ENCODE results near the gene ABAT.
"Not testable (repeated sequence)": the region's sequence is repeated elsewhere in the genome, so short reads cannot be mapped to it uniquely, and the experiment has no call there.

Gene ABAT

DNA sequence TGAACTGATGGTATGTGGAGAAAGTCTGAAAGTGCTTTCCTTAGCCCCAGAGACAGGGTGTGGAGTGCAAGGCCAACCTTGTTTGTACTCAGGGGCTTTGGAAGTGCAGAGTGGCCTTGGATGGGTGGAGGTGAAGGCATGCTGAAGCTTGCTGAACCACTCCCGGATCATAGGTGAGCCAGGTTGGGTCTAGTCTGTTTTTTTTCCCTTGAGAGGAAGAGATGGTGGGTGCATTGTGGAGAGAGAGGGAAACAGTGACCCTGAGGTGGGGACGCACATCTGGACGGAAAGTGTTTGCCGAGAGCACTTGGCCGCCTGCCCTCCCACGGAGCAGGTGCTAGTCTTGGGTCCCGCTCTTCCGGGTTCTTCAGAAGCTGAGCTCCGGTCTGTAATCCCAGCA, 12.5 kb downstream of the ABAT start:
- Histone ChIP-seq H3K27ac (ENCODE audit: low read depth, low read length) (no peak overlapping the region), H3K9ac (ENCODE audit: low read length) (no peak overlapping the region), H3K36me3 (ENCODE audit: insufficient read depth, low read length) (no peaks in the 10 kb centered on the region), H3K4me3 (ENCODE audit: low read depth in 1 of 2, low read length in 2 of 2) (no peak overlapping the region), H3K4me1 (ENCODE audit: insufficient read depth, low read length) (no peaks in the 10 kb centered on the region), H3K27me3 (ENCODE audit: control insufficient read depth in 1 of 2, insufficient read depth in 2 of 2, low read length in 2 of 2) (no peaks in the 10 kb centered on the region), H3K9me3 (ENCODE audit: low read length) (no peaks in the 10 kb centered on the region)

DNA sequence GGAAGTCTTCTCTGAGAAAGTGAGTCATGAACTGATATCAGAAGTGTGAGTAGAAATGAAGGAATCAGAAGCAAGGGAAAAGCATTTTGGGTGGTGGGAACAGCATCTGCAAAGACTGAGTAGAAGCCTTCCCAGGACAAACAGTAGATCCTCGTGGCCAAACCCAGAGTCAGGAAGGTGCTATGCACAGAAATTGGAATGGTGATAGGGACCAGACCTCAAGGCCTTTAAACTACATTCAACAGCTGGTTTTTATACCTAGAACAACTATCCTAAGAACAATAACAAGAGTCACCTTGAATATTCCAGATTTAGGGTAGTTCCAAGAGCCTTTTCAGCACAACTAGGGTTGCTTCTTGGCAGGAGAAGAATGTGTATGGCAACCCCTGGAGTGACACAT, 15.3 kb downstream of the ABAT start:
- Histone ChIP-seq H3K4me3 (ENCODE audit: low read depth in 1 of 2, low read length in 2 of 2) (no peak overlapping the region), H3K4me1 (ENCODE audit: insufficient read depth, low read length) (no peaks in the 10 kb centered on the region), H3K9ac (ENCODE audit: low read length) (no peak overlapping the region), H3K36me3 (ENCODE audit: insufficient read depth, low read length) (no peaks in the 10 kb centered on the region), H3K27me3 (ENCODE audit: control insufficient read depth in 1 of 2, insufficient read depth in 2 of 2, low read length in 2 of 2) (no peaks in the 10 kb centered on the region), H3K9me3 (ENCODE audit: low read length) (no peaks in the 10 kb centered on the region), H3K27ac (ENCODE audit: low read depth, low read length) (no peak overlapping the region)

DNA sequence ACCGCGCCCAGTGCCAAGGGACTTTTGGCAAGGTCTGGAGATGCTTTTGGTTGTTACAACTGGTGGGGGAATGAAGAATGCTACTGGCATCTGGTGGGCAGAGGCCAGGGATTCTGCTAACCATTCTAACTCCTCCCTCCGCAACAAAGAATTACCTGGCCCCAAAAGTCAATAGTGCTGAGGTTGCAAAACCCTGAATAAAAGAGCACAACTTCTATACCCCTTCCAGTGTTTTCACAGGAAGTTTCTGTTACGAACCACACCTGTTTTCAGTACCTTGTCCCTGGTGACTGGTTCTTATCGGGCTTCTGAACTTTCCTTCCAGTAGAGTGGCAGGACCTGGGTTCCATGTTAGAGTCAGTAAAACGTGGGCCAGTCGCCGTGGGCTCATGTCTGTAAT, 17.3 kb downstream of the ABAT start:
- no peaks in the 10 kb centered on the region for H3K27me3 ChIP-seq (ENCODE audit: control insufficient read depth in 1 of 2, insufficient read depth in 2 of 2, low read length in 2 of 2)
- H3K9me3 ChIP-seq (ENCODE audit: low read length), result no peaks in the 10 kb centered on the region
- no peaks in the 10 kb centered on the region for H3K36me3 ChIP-seq (ENCODE audit: insufficient read depth, low read length)
- no peak overlapping the region for H3K9ac ChIP-seq (ENCODE audit: low read length)
- H3K4me3 ChIP-seq (ENCODE audit: low read depth in 1 of 2, low read length in 2 of 2), result no peak overlapping the region
- no peak overlapping the region for H3K27ac ChIP-seq (ENCODE audit: low read depth, low read length)
- H3K4me1 ChIP-seq (ENCODE audit: insufficient read depth, low read length), result no peaks in the 10 kb centered on the region

DNA sequence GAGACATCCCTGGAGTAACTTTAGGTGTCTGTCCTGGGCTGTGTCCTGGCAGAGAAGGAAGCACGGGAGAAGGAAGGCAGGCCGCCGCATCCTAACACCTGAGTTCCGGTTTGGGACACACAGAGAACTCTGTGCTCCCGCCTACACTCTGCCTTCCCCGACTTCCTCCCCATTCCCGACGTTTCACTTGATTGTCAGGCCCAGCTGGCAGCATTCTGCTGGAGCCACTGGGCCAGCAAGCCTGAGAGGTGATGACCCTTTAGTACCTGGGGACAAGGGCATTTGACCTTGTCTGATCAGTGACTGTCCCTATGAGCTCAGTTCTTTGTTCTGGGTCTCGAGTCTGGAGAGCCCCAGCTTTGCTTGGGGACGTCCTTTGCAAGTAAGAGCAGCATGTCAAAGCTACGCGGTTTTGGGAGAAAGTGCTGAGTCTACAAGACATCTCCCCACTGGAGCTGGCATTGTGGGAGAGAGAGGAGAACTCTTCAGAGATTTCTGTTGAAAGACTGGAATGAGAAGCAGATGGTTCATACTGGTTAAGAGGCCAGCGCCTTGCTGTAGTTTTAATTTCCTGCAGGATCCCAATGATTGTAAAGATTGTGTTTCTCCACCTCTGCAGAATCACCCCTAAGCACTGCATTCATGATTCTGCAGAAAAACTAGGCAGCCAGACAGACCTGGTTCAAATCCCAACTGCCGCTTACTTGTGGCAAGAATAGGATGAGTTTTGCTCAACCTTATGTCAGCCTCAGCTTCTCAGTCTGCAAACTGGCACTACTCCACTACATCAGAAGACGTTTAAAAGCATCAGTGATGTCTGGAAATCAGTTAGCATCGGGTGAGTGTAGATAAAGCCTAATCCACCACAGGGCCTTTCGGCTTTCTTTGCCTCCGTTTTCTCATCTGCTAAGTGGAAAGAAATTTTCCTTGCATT, 20.6 kb downstream of the ABAT start:
- Histone ChIP-seq H3K9ac (ENCODE audit: low read length) (no peak overlapping the region), H3K27me3 (ENCODE audit: control insufficient read depth in 1 of 2, insufficient read depth in 2 of 2, low read length in 2 of 2) (no peaks in the 10 kb centered on the region), H3K36me3 (ENCODE audit: insufficient read depth, low read length) (no peaks in the 10 kb centered on the region), H3K4me3 (ENCODE audit: low read depth in 1 of 2, low read length in 2 of 2) (no peak overlapping the region), H3K9me3 (ENCODE audit: low read length) (no peaks in the 10 kb centered on the region), H3K4me1 (ENCODE audit: insufficient read depth, low read length) (no peaks in the 10 kb centered on the region), H3K27ac (ENCODE audit: low read depth, low read length) (no peak overlapping the region)

DNA sequence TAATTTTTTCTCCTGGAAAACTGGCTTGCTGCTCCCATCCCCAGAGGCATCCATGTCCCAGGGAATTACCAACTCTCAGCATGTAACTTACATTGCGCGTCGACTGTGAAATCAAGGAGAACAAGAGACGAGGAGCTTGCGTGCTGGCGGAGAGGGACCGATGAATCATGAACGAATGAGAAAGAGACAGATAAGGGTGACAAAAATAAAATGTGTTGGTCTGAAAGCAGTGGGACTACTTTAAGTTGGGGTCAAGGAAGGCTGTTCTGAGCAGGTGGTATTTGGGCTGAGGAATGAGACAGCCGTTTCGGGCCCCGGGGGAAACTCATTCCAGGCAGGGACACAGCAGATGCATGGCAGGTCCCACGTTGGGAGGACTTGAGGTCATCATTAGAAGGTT, 22.5 kb downstream of the ABAT start:
- Histone ChIP-seq H3K9me3 (ENCODE audit: low read length) (no peaks in the 10 kb centered on the region), H3K36me3 (ENCODE audit: insufficient read depth, low read length) (no peaks in the 10 kb centered on the region), H3K9ac (ENCODE audit: low read length) (no peak overlapping the region), H3K27ac (ENCODE audit: low read depth, low read length) (no peak overlapping the region), H3K4me1 (ENCODE audit: insufficient read depth, low read length) (no peaks in the 10 kb centered on the region), H3K27me3 (ENCODE audit: control insufficient read depth in 1 of 2, insufficient read depth in 2 of 2, low read length in 2 of 2) (no peaks in the 10 kb centered on the region), H3K4me3 (ENCODE audit: low read depth in 1 of 2, low read length in 2 of 2) (no peak overlapping the region)

DNA sequence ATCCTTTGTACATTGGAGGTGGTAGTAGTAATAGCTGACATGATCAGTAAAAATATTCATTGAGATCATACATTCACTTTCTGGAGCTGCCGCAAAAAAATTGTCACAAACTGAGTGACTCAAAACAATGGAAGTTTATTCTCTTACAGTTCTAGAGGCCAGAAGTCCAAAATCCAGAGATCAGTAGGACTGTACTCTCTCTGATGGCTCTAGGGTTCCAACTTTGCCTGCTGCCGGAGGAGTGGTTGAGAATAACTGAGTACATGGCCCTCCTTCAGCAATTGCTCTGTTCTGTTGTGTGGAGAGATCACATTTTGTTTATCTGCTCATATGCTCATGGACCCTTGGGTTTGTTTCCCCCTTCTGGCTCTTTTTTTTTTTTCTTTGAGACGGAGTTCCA, 23.5 kb downstream of the ABAT start:
- Histone ChIP-seq H3K27ac (ENCODE audit: low read depth, low read length) (no peak overlapping the region), H3K9ac (ENCODE audit: low read length) (no peak overlapping the region), H3K4me3 (ENCODE audit: low read depth in 1 of 2, low read length in 2 of 2) (no peak overlapping the region), H3K4me1 (ENCODE audit: insufficient read depth, low read length) (no peaks in the 10 kb centered on the region), H3K27me3 (ENCODE audit: control insufficient read depth in 1 of 2, insufficient read depth in 2 of 2, low read length in 2 of 2) (no peaks in the 10 kb centered on the region), H3K36me3 (ENCODE audit: insufficient read depth, low read length) (no peaks in the 10 kb centered on the region), H3K9me3 (ENCODE audit: low read length) (no peaks in the 10 kb centered on the region)

DNA sequence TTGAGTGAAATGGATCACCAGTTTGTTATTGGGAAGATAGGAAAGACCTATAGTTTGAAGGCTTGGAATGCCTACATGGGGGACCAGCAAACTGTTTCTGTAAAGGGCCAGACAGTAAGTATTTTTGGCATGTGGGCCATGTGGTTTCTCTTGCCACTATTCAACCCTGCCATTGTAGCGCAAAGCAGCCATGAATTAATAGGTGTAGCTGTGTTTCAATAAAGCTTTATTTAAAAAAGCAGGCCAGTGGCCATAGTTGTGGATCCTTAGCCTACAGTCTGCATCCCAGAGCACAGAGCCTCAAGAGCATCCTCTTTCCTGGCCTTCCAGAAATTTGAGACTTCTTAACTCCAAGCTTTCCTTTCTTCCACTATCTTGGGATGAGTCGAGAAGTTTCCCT, 29.3 kb downstream of the ABAT start:
- H3K9ac ChIP-seq (ENCODE audit: low read length), result no peak overlapping the region
- no peak overlapping the region for H3K4me3 ChIP-seq (ENCODE audit: low read depth in 1 of 2, low read length in 2 of 2)
- no peaks in the 10 kb centered on the region for H3K27me3 ChIP-seq (ENCODE audit: control insufficient read depth in 1 of 2, insufficient read depth in 2 of 2, low read length in 2 of 2)
- no peak overlapping the region for H3K27ac ChIP-seq (ENCODE audit: low read depth, low read length)
- H3K9me3 ChIP-seq (ENCODE audit: low read length), result no peaks in the 10 kb centered on the region
- H3K4me1 ChIP-seq (ENCODE audit: insufficient read depth, low read length), result no peaks in the 10 kb centered on the region
- H3K36me3 ChIP-seq (ENCODE audit: insufficient read depth, low read length), result peaks cover 4% of the 10 kb centered on the region

DNA sequence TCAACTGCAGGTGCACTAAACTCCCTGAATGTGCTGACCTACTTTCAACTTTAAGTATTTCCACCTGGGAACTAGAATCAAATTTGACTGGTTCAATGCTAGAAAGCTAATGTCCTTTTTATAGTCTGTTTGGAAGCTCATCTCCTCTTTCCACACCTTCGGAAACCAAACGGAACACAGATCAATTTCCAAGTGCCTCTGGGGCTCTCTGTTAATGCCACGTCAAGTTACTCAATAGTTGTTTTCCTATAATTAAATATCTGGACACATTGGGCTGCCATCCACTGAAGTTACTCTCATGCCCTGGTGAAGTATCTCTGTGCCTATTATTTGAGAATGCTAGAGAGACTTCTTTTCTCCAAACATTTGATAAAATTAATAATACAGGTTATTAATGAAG, 29.7 kb downstream of the ABAT start:
- H3K27me3 ChIP-seq (ENCODE audit: control insufficient read depth in 1 of 2, insufficient read depth in 2 of 2, low read length in 2 of 2), result no peaks in the 10 kb centered on the region
- no peaks in the 10 kb centered on the region for H3K4me1 ChIP-seq (ENCODE audit: insufficient read depth, low read length)
- H3K9me3 ChIP-seq (ENCODE audit: low read length), result no peaks in the 10 kb centered on the region
- H3K9ac ChIP-seq (ENCODE audit: low read length), result no peak overlapping the region
- peaks cover 4% of the 10 kb centered on the region for H3K36me3 ChIP-seq (ENCODE audit: insufficient read depth, low read length)
- H3K4me3 ChIP-seq (ENCODE audit: low read depth in 1 of 2, low read length in 2 of 2), result no peak overlapping the region
- H3K27ac ChIP-seq (ENCODE audit: low read depth, low read length), result no peak overlapping the region

DNA sequence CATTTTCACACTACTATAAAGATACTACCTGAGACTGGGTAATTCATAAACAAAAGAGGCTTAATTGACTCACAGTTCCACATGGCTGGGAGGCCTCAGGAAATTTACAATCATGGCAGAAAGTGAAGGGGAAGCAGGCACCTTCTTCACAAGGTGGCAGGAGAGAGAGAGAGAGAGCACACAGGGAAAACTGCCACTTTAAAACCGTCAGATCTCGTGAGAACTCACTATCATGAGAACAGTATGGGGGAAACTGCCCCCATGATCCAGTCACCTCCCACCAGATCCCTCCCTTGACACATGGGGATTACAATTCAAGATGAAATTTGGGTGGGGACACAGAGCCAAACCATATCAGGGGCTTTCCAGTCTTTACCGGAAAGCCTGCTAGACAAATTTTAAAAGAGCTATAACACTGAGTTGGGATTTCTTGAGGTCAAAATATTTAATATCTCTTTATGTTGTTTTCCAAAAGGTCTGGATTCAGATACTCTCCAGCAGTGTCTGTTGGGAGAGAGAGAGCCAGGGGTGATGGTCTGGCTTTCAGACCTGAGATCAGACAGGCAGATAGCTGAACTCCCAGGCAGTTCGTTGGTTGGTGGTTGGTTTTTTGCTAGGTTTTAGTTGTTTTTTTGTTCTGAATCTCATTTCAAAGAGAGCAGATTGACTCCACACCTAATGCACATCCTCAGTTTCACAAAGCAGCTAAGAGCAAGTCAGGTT, 30.8 kb downstream of the ABAT start:
- not testable (repeated sequence) for H3K27me3 ChIP-seq (ENCODE audit: control insufficient read depth in 1 of 2, insufficient read depth in 2 of 2, low read length in 2 of 2); H3K4me1 ChIP-seq (ENCODE audit: insufficient read depth, low read length); H3K27ac ChIP-seq (ENCODE audit: low read depth, low read length); H3K9me3 ChIP-seq (ENCODE audit: low read length); H3K36me3 ChIP-seq (ENCODE audit: insufficient read depth, low read length); H3K4me3 ChIP-seq (ENCODE audit: low read depth in 1 of 2, low read length in 2 of 2); H3K9ac ChIP-seq (ENCODE audit: low read length)

DNA sequence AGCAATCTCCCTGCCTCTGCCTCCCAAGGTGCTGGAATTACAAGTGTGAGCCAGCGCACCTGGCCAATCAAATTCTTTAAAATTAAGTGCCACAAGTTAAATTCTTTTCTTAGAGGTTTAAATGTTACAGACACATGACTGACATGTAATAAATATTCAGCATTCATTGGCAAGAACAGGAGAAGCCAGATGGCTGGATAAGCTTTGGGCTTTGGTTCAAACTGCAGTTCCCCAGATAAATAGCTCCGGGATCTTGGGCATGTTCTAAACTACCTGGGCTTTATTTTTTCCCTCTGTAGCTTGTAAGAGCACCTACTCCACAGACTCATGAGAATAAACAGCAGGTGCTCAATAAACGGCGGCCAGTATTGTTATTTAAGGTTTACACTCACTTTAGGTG, 34.1 kb downstream of the ABAT start:
- no peaks in the 10 kb centered on the region for H3K4me1 ChIP-seq (ENCODE audit: insufficient read depth, low read length)
- H3K9ac ChIP-seq (ENCODE audit: low read length), result no peak overlapping the region
- H3K27me3 ChIP-seq (ENCODE audit: control insufficient read depth in 1 of 2, insufficient read depth in 2 of 2, low read length in 2 of 2), result no peaks in the 10 kb centered on the region
- H3K4me3 ChIP-seq (ENCODE audit: low read depth in 1 of 2, low read length in 2 of 2), result no peak overlapping the region
- H3K9me3 ChIP-seq (ENCODE audit: low read length), result no peaks in the 10 kb centered on the region
- no peak overlapping the region for H3K27ac ChIP-seq (ENCODE audit: low read depth, low read length)
- H3K36me3 ChIP-seq (ENCODE audit: insufficient read depth, low read length), result peaks cover 4% of the 10 kb centered on the region

DNA sequence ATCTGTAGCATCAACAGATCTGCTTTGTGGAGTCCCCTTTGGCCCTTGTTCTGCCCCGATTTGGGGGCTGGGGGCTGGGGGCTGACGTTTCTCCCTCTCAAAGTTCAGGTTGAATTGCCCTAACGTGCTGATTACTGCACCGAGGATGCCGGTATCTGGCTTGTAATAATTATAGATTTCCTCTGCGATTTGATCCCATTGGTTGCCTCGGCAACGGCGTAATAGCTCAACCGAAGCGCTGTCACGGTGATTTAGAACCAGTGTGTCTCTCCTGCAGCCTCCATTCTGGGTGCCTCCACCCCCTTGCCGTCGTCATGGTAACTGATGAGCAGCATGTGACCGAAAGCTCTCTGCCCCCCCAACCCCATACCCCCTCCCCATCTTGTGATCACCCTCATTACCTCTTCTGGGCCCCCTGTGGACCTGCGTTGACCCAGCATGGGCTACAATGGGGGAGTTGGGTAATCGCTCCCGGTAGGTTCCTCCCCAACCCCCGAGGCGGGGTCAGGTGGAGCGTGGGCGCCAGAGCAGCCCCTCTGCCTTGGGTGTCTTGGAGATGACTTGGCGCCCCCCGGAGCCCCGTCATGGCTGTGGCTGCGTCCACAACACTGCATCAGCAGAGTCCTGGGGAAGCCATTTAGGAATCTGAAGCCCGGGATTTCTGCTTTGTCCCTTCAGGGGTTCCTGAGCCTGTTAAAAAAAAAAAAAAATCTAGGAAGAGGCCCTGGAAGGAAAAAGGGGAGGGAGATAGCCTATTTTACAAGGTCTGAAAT, 38.4 kb downstream of the ABAT start:
- peaks cover 3% of the 10 kb centered on the region for H3K9me3 ChIP-seq (ENCODE audit: low read length)
- H3K4me1 ChIP-seq (ENCODE audit: insufficient read depth, low read length), result no peaks in the 10 kb centered on the region
- H3K27me3 ChIP-seq (ENCODE audit: control insufficient read depth in 1 of 2, insufficient read depth in 2 of 2, low read length in 2 of 2), result no peaks in the 10 kb centered on the region
- H3K9ac ChIP-seq (ENCODE audit: low read length), result no peak overlapping the region
- H3K4me3 ChIP-seq (ENCODE audit: low read depth in 1 of 2, low read length in 2 of 2), result no peak overlapping the region
- no peak overlapping the region for H3K27ac ChIP-seq (ENCODE audit: low read depth, low read length)
- H3K36me3 ChIP-seq (ENCODE audit: insufficient read depth, low read length), result no peaks in the 10 kb centered on the region
